ENCODE measurements around the gene TNNT2. TPM values are rescaled to one million over a fixed set of nuclear protein-coding genes. Genes with fewer than 3 reads are reported as not detected.
A peak's percentile ranks its signal among the peaks of the same experiment; 100 is the strongest.

TNNT2 gene
- total RNA-seq, 1 donor from 2014 or later: 0.33 TPM

DNA sequence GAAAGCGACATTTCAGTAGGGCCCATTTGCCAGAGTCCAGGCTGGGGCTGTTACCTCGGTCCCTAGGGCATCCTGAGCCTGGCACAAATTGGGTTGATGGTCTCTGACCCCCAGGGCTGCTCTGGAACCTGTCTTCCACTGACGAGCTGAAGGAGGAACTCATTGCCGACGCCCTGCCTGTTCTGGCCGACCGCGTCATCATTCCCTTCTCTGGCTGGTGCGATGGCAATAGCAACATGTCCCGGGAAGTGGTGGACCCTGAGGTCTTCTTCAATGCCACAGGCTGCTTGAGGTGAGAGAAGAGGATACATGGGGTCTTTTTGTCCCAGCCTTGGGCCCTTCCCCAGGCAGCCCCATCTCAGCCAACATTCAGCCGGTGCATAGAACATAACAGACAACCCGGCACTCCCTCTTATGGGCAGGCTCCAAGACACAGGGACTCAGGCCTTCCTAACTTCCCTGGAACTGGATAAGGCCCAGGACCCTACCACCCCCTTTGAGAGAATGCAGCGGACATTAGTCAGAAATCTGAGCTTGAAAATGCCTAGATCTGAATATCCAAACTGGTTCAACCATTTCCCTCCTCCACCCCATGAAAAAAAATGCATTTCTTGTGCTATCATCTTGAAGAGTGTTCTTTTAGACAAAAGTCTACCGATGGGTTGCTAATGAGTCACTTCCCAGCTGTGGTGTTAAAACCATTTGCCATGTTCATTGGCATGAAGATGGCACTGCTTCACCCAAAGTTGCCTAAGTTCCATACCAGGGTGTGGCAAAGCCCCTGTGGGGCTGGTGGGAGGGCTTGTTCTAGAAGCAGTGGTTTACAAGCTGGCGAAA is 58.8 kb downstream of the TNNT2 start:
- ATAC-seq: no peak
- no peak for DNase-seq (ENCODE audit: low spot score)

DNA sequence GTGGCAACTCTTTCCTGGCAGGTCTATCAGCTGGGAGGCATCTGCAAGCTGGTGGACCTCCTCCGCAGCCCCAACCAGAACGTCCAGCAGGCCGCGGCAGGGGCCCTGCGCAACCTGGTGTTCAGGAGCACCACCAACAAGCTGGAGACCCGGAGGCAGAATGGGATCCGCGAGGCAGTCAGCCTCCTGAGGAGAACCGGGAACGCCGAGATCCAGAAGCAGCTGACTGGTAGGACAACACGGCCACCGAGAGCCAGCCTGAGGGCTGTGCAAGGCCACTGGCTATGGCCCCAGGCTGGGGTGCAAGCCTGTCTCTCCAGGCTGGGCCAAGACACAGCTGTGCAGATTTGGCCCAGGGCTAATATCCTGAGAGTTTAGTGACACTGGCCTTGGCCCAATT is 59.9 kb downstream of the TNNT2 start:
- DNase-seq (ENCODE audit: low spot score): no peak
- ATAC-seq: no peak

DNA sequence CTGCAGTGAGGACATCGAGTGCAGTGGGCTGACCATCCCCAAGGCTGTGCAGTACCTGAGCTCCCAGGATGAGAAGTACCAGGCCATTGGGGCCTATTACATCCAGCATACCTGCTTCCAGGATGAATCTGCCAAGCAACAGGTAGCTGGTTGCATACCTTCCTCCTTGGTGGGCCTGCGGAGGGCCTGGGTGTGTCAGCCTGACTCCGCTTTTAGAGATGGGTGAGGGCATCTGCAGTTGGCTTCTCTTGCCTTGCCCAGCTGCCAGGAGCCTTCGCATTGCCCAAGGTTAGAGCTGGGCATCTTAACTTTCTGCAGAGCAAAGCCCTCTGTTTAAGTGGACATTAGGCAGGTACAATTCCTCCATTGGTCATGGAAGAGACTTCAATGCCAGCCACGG is 60.9 kb downstream of the TNNT2 start:
- no peak for ATAC-seq
- DNase-seq (ENCODE audit: low spot score): no peak

DNA sequence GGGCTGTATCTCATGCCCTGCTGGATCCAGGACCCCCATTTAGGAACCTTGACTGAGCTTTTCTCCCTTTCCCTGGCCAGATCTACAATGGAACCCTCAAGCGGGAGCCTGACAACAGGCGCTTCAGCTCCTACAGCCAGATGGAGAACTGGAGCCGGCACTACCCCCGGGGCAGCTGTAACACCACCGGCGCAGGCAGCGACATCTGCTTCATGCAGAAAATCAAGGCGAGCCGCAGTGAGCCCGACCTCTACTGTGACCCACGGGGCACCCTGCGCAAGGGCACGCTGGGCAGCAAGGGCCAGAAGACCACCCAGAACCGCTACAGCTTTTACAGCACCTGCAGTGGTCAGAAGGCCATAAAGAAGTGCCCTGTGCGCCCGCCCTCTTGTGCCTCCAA is 64.4 kb downstream of the TNNT2 start:
- ATAC-seq (no peak), DNase-seq (ENCODE audit: low spot score) (no peak)

DNA sequence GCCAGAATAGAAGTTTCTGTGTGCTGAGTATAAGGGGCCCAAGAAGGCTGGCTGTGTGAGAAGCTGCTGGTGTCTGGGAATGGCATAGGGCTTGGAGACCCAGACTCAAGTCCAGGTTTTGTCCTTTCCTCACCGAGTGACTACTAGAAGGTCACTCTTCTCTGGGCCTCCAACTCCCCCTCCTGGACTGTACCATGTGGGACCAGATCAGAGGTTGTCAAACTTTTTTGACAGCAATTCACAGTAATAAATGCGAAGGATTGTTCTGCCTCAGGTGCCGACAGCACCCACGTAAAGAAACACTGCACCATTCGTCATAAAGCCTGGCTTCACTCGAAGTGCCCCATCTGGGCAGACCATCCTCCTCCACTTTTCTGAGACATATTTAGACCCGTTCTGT is 65.2 kb downstream of the TNNT2 start:
- ATAC-seq: no peak
- DNase-seq (ENCODE audit: low spot score): no peak

DNA sequence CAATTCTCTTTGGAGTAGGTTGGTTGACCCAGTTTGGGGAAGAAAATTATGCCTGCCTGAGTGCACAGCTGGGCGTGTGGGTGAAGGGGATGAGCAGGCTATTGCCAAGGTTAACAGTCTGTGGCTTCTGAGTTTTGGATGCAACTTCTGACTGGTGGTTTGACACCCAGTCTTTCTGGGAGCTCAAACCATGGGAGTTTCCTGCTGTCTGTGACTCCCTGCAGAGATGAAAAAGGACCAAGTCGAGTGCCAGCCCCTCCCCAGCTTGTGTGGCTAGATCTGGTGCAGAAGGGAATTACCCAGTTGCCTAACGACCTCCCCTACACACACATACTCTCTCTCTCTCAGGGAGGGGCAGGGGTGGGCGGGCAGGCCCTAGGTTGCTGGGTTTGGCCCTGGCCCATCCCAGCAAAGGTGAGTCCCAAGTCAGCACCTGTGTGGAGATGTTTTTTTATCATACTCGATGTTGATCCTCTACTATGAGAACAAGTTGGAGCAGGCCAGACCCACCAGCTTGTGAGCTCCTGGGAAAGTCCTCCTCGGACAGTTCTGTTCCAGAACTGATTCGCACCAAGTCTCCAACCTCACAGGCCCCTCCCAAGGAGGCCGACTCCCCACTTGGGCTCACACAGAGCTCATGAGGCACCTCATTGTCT is 66.0 kb downstream of the TNNT2 start:
- no peak for DNase-seq (ENCODE audit: low spot score)
- ATAC-seq: no peak

DNA sequence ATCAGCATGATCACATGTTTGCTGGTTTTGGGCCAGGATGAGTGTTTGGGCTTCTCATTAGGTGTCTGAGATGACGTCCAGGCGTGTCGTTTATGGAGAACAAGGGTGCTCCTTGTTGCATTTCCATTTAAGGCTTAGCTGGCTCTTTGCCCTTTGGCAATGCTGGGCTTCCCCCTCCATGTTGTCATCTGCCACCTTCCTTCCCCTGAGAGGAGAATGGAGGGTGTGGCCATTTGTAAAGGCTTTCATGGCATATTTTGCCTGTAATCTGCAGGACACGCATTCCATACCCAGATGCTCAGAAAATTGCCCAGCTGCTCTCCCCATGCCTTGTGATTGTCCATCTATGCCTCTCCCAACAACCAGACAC is 66.5 kb downstream of the TNNT2 start:
- DNase-seq (ENCODE audit: low spot score) (no peak), ATAC-seq (no peak)

DNA sequence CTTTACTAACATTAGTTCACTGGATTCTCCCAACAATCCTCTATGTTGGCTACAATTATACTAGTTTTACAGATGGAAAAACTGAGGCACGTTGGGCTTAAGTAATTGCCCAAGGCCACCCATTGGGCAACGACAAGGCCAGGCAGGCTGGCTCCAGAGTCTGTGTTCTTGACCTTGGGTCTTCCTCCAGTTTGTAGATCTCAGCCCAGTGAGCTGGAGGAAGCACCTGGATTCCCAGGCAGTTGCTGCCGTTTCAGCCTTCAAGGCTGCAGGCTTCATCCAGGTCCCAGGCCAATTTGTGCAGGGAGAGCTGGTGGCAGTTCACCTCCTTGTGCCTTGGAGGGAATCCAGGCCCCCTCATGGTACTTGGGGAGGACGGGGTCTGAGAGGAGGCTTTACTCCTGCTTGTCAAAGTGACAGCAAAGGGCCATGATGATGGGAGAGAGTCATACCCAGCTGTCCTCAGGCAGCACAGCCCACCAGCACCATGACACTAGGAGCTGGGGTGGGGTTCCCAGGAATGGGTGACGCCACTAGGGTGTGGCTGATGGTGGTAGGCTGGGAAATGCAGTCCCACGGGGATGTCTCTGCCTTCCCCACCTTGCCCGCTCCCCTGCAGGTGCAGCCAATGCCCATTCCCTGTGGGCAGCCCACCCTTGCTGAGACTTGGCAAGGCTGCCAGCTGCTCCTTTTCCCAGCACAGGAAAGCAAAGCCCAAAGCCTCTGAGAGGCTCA is 67.1 kb downstream of the TNNT2 start:
- DNase-seq (ENCODE audit: low spot score) (peak; percentile 46), ATAC-seq (no peak)

DNA sequence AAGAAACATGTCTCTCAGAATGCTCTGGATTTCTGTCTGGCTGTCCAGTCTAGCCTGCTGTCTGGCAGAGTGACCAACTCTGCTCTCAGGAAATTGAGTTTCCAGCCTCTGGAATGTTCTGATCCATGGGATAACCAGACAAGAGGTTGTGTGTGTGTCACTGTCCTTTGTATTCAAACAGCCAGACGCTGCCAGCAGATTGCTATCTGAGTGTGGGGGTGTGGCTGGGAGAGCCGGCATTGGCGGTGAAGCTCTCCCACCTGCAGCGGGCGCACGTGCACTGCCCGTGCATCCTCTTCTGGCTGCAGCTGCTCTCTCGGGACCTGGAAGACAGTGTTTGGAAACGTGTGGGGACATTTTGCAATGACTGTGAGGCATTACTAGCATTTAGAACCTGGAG is 68.1 kb downstream of the TNNT2 start:
- DNase-seq (ENCODE audit: low spot score): peak; percentile 95
- ATAC-seq: peak; percentile 95

Other genes with a start within 250 kb of the TNNT2 start
- gene TMEM9, start 223.2 kb downstream of the TNNT2 start, total RNA-seq: 41.2 TPM
- gene IGFN1, start 186.9 kb downstream of the TNNT2 start, total RNA-seq: not detected
- 0.03 TPM for gene PKP1, start 94.2 kb downstream of the TNNT2 start, total RNA-seq
- 27.8 TPM for gene LAD1, start 21.6 kb upstream of the TNNT2 start, total RNA-seq
- gene TNNI1, start 44.0 kb upstream of the TNNT2 start, total RNA-seq: not detected
- gene PHLDA3, start 91.5 kb upstream of the TNNT2 start, total RNA-seq: 1.8 TPM
- gene CSRP1, start 129.4 kb upstream of the TNNT2 start, total RNA-seq: 67.7 TPM
- 4.6 TPM for gene NAV1, start 161.4 kb upstream of the TNNT2 start, total RNA-seq

All from left lobe of liver (tissue), 2 donors.